Activated CD4-positive, alpha-beta T cell treated with anti-CD3 and anti-CD28 coated beads, Interleukin-2, amount 50 U/mL, for 1 hour (primary cell): ENCODE measurements around the gene GGA1.
A peak's percentile ranks its signal among the peaks of the same experiment; 100 is the strongest.

Experiments
- DNase-seq: peaks from one replicate; pipeline ENCODE4 v3.0.0-alpha.2; 2020

The GGA1 gene, protein sequence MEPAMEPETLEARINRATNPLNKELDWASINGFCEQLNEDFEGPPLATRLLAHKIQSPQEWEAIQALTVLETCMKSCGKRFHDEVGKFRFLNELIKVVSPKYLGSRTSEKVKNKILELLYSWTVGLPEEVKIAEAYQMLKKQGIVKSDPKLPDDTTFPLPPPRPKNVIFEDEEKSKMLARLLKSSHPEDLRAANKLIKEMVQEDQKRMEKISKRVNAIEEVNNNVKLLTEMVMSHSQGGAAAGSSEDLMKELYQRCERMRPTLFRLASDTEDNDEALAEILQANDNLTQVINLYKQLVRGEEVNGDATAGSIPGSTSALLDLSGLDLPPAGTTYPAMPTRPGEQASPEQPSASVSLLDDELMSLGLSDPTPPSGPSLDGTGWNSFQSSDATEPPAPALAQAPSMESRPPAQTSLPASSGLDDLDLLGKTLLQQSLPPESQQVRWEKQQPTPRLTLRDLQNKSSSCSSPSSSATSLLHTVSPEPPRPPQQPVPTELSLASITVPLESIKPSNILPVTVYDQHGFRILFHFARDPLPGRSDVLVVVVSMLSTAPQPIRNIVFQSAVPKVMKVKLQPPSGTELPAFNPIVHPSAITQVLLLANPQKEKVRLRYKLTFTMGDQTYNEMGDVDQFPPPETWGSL

DNA sequence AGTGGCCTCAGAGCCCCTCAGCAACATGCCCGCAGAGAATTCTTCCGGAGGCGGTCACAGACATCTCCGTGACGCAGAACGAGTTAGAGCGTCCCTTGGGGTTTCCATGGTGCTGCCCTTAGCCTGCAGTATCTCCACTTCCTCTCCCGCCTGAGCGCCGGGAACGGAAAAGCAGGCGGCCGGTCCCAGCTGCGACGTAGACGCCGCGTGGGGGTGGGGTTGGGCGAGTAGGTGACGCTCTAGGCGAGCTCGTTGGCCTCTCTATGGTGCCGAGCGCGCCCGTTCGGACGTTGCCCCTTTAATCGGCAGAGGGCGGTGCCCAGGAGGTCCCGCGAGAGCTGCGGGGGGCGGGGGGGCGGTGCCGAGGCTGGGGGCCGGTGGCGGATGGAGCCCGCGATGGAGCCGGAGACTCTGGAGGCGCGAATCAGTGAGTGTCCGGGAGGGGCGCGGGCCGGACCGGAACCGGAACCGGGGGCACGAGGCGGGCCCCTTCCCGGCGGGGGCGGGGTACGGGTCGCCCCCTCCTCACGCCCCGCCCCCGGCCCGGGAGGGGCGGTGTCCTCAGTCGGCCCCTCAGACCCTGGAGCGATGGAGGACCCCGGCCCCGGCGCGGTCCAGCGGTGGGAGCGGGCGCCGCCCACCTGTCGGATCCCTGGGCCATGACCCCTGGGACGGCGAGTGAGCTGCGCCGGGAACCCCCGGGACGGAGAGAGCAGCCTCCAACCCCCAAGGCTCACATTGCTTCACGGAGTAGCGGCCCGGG, at the start of gene GGA1:
TSS of gene GGA1 (plus strand) at position 358 of the 763 bp plus-strand sequence. CDS start at position 385, 27 bp downstream.
- peak; percentile 95 for DNase-seq

- DNase-seq = no peak
Observed at GRCh38 chr22:37559521-37559900, 49.1 kb upstream of the GGA1 start.

DNA sequence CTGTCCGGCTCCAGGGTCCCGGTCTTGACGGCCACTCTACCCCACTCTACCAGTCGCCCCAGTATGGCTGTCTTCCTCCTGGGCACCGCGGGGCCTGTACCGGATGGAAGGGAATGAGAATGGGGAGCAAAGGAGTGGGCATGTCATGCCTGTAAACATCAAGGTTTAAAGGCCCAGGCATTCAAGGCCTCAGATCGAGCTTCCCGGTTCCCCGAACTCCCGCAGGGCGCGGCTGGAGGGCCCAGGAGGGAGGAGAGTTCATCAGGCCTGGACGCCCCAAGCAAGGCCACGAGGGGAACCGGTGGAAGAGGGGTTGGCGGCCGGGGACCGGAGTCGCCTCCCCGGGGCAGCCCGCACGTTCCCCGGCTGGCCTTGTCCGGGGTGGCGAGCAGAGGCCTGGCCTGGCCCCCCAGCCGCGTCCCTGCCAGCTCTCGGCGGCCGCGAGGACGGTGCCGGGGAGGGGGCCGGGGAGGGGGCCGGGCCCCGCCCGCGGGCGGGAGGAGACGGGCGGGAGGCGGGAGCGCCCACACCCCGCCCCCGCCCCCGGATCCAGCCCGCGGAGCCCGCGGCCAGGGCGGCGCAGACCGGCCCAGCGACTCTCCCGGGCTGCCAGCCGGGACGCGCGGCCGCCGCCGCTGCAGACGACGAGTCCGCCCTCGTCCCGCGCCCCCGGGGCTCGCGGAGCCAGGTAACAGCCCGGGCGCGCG, 48.6 kb upstream of the GGA1 start, which contains the start of gene CDC42EP1:
TSS of gene CDC42EP1 (plus strand) at position 580 of the 707 bp plus-strand sequence. CDS start 5,870 bp downstream, outside the sequence.
- DNase-seq = no peak

- no peak for DNase-seq
Observed at GRCh38 chr22:37560608-37561211, 47.9 kb upstream of the GGA1 start.

- DNase-seq = peak; percentile 81
Observed at GRCh38 chr22:37561212-37562048, 47.2 kb upstream of the GGA1 start.

GRCh38 chr22:37562049-37562875, 46.4 kb upstream of the GGA1 start:
- DNase-seq = no peak

DNA sequence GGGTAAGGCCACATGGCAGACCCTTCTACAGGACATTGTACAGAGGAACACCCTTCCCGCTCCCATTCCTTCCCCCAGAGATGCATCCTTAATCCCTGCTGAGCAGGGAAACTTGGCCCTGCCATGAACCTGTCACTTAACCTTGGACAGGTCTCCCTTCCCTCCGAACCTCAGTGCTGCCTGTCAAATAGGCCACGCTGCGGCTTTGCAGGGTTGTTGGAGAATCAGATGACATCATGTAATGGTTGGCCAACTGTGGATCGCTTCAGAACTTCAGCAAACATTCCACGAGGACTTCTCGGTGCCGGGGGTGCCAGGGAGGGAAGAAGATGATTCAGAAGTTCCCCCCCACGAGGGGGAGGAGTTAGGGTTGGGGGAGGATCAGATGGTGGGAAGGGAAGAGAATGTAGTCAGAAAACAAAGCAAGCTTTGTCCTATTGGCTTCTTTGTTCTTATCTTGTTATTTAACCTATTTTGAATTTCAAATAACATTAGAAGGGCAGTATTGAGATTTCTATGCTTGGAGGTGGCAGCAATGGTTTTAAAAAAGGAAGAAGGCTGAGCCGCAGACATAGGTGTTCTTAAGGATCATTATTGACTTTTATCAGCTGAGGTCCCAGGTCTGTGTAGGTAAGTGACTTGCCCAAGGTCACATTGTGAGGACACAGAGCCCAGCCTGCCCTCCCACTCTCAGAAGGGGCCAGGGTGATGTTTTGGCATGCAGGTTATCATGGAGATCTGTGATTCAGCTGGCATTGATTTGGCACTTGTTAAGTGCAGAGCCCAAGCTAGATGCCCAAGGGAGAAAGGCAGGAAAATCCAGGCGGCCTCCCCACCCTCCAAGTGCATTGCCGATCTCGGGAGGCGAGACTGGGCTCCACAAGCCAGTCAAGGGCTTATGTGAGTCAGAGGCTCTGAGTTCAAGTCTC, 45.2 kb upstream of the GGA1 start:
- no peak for DNase-seq

- no peak for DNase-seq
Observed at GRCh38 chr22:37564111-37564711, 44.4 kb upstream of the GGA1 start.

- DNase-seq = no peak
Observed at GRCh38 chr22:37565830-37566229, 42.8 kb upstream of the GGA1 start.

GRCh38 chr22:37566329-37566837, 42.3 kb upstream of the GGA1 start:
- peak; percentile 23 for DNase-seq

- peak; percentile 89 for DNase-seq
Observed at GRCh38 chr22:37566903-37567798, 41.5 kb upstream of the GGA1 start.

DNA sequence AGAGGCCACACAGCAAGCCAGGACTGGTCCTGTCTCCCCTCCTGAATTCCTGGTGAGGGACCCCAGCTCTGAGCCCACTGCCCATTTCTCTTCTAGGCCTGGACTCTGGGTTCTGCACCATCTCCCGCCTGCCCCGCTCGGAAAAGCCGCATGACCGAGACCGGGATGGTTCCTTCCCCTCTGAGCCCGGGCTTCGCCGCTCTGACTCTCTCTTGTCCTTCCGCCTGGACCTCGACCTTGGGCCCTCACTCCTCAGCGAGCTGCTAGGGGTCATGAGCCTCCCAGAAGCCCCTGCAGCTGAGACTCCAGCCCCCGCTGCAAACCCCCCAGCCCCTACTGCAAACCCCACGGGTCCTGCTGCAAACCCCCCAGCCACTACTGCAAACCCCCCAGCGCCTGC, 40.6 kb upstream of the GGA1 start:
- no peak for DNase-seq

- no peak for DNase-seq
Observed at GRCh38 chr22:37568448-37569008, 40.1 kb upstream of the GGA1 start.

GRCh38 chr22:37569009-37569920, 39.4 kb upstream of the GGA1 start:
- DNase-seq = no peak

GRCh38 chr22:37569921-37570660, 38.5 kb upstream of the GGA1 start:
- no peak for DNase-seq

DNA sequence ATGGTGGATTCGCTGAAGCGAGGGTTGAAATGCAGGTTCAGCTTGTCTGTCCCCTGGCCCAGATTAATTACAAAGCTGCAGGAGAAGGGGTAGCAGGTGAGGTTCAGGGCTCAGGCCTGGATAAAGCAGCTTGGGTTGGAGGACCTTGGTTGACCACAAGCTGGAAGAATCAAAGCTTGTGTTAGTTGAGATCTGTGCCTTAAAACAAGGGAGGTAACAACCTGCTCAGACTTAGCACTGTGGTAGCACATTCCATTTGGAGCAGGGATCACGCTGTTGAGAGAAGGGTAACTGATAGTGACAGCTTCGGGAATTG, 38.0 kb upstream of the GGA1 start:
- no peak for DNase-seq
